HG03442 (cell line): ENCODE results near the gene S100A12.

Experiments used
- ATAC-seq: cut with Tn5 transposase; IDR thresholded peaks from one replicate; pipeline ENCODE4 v1.9.1; 2021; ENCODE audit warnings: mild to moderate bottlenecking, moderate library complexity; ENCODE audit not compliant: unreplicated experiment

S100A12 gene

GRCh38 chr1:153337980-153338853 is 37.2 kb downstream of the S100A12 start:
- ATAC-seq, result no peak

DNA sequence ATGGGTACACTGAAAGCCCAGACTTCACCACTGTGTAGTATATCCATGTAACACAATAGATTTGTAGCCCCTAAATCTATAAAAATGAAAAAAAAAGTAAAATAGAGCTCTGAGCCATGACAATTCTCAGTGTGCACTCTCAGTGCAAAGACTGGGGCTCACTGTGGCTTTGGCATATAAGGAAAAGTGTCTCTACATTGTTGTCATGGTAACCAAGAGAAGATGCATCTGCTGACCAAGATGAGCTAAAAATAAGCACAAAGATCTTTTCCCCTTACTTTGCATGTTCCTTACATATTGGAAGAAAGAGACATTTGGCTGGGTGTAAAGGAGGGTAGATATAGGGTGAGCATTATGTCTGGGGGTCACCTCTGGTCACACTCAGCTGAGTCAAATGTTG is 38.8 kb downstream of the S100A12 start:
- no peak for ATAC-seq

DNA sequence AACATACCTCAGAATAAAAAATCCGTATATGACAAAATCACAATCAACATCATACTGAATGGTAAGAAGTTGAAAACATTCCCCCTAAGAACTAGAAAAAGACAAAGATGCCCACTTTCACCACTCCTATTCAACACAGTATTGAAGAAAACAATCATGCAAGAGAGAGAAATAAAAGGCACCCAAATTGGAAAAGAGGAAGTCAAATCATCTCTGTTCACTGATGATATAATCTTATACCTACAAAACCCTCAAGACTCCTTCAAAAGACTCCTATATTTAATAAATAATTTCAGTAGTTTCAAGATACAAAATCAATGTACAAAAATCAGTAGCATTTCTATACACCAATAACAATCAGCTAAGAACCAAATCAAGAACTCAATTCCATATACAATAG is 41.5 kb downstream of the S100A12 start:
- no peak for ATAC-seq

DNA sequence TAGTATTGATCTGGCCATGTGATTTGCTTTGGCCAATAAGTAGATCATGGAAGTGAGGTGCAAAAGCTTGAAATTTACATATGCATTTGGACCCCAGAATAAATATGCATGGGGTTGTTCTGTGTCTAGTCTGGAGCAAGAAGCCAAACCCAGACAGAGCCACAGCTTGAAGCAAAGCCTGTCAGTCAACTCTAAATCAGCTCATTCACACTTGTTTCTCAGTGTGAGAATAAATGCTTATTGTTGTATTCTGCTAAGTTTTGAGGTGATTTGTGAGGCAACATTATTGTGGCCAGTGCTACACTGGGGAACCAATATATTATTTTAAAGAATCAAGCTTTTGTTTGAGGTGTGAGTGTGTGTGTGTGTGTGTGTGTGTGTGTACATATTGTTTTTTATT is 50.5 kb downstream of the S100A12 start:
- no peak for ATAC-seq
